NCI-H1930 (cell line): Measurements from ENCODE around the gene MAP2K5.

Source experiments
- DNase-seq, 2 experiments: peaks; one replicate each; lab custom pipeline; 2025; lab: John Stamatoyannopoulos, UW

The MAP2K5 gene

GRCh38 chr15:67559576-67559975 lies 17.1 kb downstream of the MAP2K5 start:
- DNase-seq, result no peak

- DNase-seq, result no peak
Measured at GRCh38 chr15:67560320-67560719, 17.8 kb downstream of the MAP2K5 start.

GRCh38 chr15:67563092-67563491 lies 20.6 kb downstream of the MAP2K5 start:
- no peak for DNase-seq

GRCh38 chr15:67564021-67564967 lies 21.8 kb downstream of the MAP2K5 start:
- no peak for DNase-seq

GRCh38 chr15:67564968-67565345 lies 22.5 kb downstream of the MAP2K5 start:
- DNase-seq, result no peak

- DNase-seq, result no peak
Measured at GRCh38 chr15:67569668-67570067, 27.2 kb downstream of the MAP2K5 start.

- no peak for DNase-seq
Measured at GRCh38 chr15:67570875-67571647, 28.6 kb downstream of the MAP2K5 start.

- DNase-seq, result no peak
Measured at GRCh38 chr15:67571648-67572415, 29.3 kb downstream of the MAP2K5 start.

GRCh38 chr15:67573194-67573593 lies 30.7 kb downstream of the MAP2K5 start:
- DNase-seq, result no peak

GRCh38 chr15:67575039-67575502 lies 32.6 kb downstream of the MAP2K5 start:
- DNase-seq, result no peak

- no peak for DNase-seq
Measured at GRCh38 chr15:67578020-67578600, 35.6 kb downstream of the MAP2K5 start.

- DNase-seq, result no peak
Measured at GRCh38 chr15:67579164-67579563, 36.7 kb downstream of the MAP2K5 start.

- no peak for DNase-seq
Measured at GRCh38 chr15:67579967-67580366, 37.5 kb downstream of the MAP2K5 start.

GRCh38 chr15:67584157-67584556 lies 41.7 kb downstream of the MAP2K5 start:
- DNase-seq, result no peak

- no peak for DNase-seq
Measured at GRCh38 chr15:67585681-67586080, 43.2 kb downstream of the MAP2K5 start.

GRCh38 chr15:67587331-67587730 lies 44.8 kb downstream of the MAP2K5 start:
- no peak for DNase-seq

- DNase-seq, result no peak
Measured at GRCh38 chr15:67587754-67588153, 45.3 kb downstream of the MAP2K5 start.

- no peak for DNase-seq
Measured at GRCh38 chr15:67590191-67590590, 47.7 kb downstream of the MAP2K5 start.

- no peak for DNase-seq
Measured at GRCh38 chr15:67592245-67592644, 49.7 kb downstream of the MAP2K5 start.

GRCh38 chr15:67593562-67593961 lies 51.1 kb downstream of the MAP2K5 start:
- DNase-seq, result no peak

GRCh38 chr15:67594770-67595169 lies 52.3 kb downstream of the MAP2K5 start:
- no peak for DNase-seq

- DNase-seq, result no peak
Measured at GRCh38 chr15:67595572-67595971, 53.1 kb downstream of the MAP2K5 start.
